ENCODE results near the gene DBR1.

Gene DBR1

DNA sequence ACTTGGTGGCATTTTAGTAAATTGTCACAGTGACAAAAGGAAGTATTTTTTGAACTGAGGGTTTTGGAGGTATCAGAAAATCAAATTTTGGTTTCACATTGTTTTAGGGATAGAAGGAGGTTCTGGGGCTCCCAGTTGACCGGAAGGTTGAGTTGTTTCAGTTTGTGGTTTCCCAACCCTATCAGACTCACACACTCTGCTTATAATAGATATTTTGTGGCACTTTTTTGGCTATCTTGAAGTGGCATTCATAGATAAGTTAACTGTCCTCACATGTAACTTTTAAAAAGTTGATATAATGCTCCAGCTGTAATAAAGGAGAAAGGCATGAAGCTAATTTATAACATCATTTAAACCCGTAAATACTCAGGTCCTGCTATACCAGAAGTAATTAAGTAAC is 25.1 kb upstream of the DBR1 start:
- no peak for ATAC-seq (replicated peaks)
- Mint-ChIP-seq H3K4me1 (peaks cover 20 to 37% of the 10 kb centered on the region in 2 donors), H3K9me3 (no peaks in the 10 kb centered on the region), H3K27me3 (no peaks in the 10 kb centered on the region), H3K4me3 (no peak overlapping the region), H3K27ac (no peak overlapping the region), H3K36me3 (peaks cover 9 to 22% of the 10 kb centered on the region in 2 donors)
- no peak for DNase-seq

DNA sequence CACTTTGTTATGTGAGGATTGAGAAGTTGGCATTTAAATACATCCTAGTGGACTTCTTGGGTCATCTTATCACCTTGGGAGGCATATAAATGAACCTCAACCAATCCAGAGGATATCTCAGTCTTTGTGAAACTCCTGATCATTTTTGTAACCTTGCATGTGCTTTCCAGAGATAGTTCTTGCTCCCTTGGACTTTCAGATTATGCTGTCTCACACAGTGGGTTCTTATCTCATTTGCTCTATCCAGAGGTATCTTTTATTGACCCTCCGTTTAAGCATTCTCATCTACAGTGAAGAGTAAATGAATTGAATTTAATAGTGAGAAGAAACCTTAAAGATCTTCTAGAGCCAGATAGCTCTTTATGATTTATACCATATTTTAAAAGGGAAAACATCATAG is 22.8 kb upstream of the DBR1 start:
- ATAC-seq (replicated peaks) (no peak), DNase-seq (no peak)
- Mint-ChIP-seq H3K27me3 (no peaks in the 10 kb centered on the region), H3K4me3 (no peak overlapping the region), H3K9me3 (no peaks in the 10 kb centered on the region), H3K36me3 (peaks cover 6 to 13% of the 10 kb centered on the region in 2 donors), H3K27ac (no peak overlapping the region), H3K4me1 (peaks cover 12 to 28% of the 10 kb centered on the region in 2 donors)

DNA sequence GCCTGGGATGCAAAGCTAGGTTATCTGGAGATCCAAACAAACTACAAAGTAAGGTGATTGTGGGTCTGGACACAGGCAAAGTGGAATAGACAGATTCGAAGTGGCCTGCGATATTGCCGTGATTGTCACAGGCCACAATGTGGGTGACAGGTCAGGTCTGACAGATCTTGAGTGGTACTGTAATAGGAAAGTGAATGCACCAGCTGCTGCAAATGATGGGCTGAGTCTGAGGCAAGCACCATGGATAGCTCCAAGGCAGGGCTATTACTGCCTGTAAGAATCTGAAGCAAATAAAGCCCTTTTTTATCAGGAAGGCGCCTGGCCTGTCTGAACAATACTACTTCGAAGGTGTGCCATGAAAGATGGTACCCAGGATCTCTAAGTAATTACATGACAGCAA is 22.3 kb upstream of the DBR1 start:
- ATAC-seq (replicated peaks) = no peak
- Mint-ChIP-seq H3K27me3 (no peaks in the 10 kb centered on the region), H3K27ac (no peak overlapping the region), H3K9me3 (no peaks in the 10 kb centered on the region), H3K4me3 (no peak overlapping the region), H3K36me3 (peaks cover 6 to 13% of the 10 kb centered on the region in 2 donors), H3K4me1 (peaks cover 12 to 31% of the 10 kb centered on the region in 2 donors)
- no peak for DNase-seq

DNA sequence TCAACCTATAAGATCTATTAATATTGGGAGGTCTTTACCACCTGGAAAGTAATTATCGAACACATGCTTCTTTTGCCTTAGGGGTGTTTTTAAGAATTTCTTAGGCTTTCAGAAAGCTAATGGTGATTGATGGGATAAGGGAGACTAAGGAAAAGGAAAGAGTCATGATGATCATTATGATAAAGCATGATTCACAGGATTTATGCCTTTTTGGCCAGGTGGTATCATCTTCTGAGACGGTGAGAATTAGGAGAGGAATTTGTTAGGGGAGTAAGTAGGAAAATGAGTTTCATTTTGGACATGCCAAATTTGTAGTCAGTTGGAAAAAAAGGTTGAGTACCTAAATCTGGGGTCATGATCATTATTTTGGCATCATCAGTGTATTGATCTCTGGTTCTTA is 21.3 kb upstream of the DBR1 start:
- DNase-seq (no peak), ATAC-seq (replicated peaks) (no peak)
- Mint-ChIP-seq H3K4me3 (no peak overlapping the region), H3K9me3 (no peaks in the 10 kb centered on the region), H3K4me1 (peaks cover 15 to 31% of the 10 kb centered on the region in 2 donors), H3K36me3 (peaks cover 9 to 19% of the 10 kb centered on the region in 2 donors), H3K27me3 (no peaks in the 10 kb centered on the region), H3K27ac (no peak overlapping the region)

DNA sequence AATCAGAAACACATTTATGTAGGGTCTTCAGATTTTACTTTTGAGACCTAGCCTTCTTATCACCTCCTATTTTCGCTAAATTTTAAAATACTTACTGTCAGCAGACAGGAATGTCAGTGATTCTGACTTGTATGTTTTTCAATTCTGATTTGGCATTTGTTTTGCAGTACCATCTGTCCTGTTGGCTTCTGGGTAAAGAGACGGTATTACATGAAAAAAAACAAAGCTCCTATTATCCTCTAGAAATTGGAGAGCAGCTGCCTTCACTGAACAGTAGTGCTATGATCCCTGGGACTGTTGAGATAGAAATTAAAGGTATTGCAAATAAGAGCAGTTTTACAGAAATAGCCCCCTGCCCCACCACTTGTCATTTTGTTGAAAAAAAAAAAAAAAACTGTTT is 20.8 kb upstream of the DBR1 start:
- no peak overlapping the region for H3K27ac Mint-ChIP-seq
- H3K27me3 Mint-ChIP-seq = no peaks in the 10 kb centered on the region
- ATAC-seq (replicated peaks) (no peak), DNase-seq (no peak)
- H3K4me1 Mint-ChIP-seq = peaks cover 18 to 33% of the 10 kb centered on the region in 2 donors
- H3K36me3 Mint-ChIP-seq = peaks cover 11 to 23% of the 10 kb centered on the region in 2 donors
- H3K9me3 Mint-ChIP-seq = no peaks in the 10 kb centered on the region
- H3K4me3 Mint-ChIP-seq = no peak overlapping the region

DNA sequence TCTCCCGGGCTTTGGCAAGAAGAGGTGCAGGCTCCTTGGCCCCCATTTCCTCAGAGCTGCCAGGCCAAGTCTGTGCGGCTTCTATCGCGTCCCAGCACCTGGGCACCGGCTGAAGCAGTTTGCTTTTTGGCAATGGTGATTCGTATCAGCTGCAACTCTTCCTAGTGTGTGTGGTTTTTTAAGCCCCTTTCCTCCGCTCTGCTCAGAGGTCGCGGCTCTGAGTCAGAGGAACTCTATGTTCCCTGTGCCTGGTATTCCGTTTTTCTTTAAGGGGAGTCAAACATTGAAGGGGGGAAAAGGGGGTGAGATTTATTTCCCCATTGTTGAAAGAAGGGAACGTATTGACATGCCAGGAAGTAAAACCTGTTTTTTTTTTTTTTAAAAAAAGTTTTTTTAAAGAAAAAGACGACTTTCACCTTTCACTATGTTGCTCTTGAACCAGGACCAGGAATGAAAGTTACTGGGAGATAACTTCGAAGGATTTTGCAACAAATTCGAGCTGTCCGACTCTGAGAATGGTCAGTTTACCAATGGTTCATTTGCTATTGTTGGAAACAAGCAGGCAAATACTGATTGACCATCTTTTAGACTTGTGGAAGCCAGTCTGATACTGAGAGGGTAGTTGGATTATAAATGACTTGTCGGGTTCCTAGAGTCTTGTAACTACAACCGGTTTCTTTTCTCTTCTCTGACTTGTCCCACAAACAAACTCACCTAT is 13.5 kb upstream of the DBR1 start:
- Mint-ChIP-seq H3K27ac (peak overlapping the region; percentile 100), H3K9me3 (no peaks in the 10 kb centered on the region), H3K36me3 (peaks cover 8 to 15% of the 10 kb centered on the region in 2 donors), H3K4me3 (peak overlapping the region; percentile 97 to 99), H3K27me3 (peaks cover 13 to 15% of the 10 kb centered on the region in 2 donors), H3K4me1 (peaks cover 22 to 37% of the 10 kb centered on the region in 2 donors)
- DNase-seq (no peak), ATAC-seq (replicated peaks) (peak in 1 of 2 donors; percentile 26)

DNA sequence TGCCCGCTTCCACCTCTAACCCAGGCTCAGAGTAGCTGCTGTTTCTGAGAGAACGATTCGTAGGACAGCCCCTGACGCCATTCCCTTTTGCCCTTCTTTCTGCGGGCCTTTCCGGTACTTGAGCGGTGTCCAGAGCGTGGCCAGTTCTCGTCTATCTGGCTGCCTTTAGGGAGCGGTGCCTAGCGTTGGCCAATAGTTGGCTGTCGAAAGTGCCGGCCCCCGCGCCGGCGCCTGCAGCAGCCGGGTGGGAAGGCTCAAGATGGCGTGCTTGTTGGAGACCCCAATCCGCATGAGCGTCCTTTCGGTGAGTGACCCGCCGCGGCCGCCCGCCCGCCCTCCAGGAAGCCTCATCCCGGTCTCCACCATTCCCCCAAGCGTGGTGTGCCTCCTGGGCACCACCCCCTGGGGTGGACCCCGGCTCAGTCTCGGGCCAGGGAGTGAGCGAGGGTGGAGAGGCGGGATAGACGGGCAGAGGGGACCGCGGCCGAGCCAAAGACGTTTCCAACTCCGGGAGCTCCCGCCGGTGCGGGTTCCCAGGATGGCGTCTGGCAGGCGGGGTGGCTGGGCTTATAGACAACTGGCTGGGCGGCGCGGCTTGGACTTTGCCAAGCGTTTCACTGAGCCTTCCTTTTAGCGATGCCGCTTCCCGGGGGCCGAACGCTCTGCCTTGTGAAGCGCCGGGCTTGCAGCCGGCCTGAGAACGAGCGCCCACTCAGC is 12.7 kb upstream of the DBR1 start, which contains the start of gene ARMC8:
Gene ARMC8 (plus strand): TSS at position 6 of the 717 bp plus-strand sequence. CDS start 254 bp downstream, at position 260.
- Mint-ChIP-seq H3K4me1 (peaks cover 22 to 35% of the 10 kb centered on the region in 2 donors), H3K4me3 (peak within 1 kb of the TSS; percentile 97 to 99), H3K36me3 (peaks cover 7 to 15% of the 10 kb centered on the region in 2 donors), H3K27me3 (peaks cover 13 to 18% of the 10 kb centered on the region in 2 donors), H3K9me3 (no peaks in the 10 kb centered on the region), H3K27ac (peak within 1 kb of the TSS; percentile 100)
- DNase-seq = peak; percentile 24
- ATAC-seq (replicated peaks) = peak; percentile 92 to 95

DNA sequence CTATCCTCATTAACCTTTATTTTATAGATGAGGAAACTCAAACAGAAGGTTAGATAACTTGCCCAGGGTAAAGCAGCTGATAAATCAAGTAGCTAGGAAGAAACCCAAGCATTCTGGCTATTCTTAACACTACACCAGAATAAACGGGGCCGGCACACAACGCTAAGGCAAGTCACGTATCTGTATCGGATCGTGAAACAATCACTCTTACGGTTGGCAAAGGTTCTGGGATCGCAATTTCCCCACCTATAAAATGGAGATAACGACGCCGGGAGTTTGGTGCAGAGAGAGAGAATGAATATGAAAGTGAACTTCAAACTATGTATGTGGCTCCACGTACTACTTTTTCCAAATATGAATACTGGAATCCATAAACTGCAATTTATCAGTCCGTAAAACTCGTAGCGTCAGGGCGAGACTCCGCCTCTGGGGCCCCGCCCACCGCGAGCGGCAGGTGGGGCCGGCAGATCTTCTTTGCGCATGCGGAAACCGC is 12.1 kb upstream of the DBR1 start:
- Mint-ChIP-seq H3K27ac (peak overlapping the region; percentile 100), H3K36me3 (peaks cover 7 to 15% of the 10 kb centered on the region in 2 donors), H3K4me3 (peak overlapping the region; percentile 97 to 99), H3K27me3 (peaks cover 13 to 18% of the 10 kb centered on the region in 2 donors), H3K4me1 (peaks cover 22 to 33% of the 10 kb centered on the region in 2 donors), H3K9me3 (no peaks in the 10 kb centered on the region)
- ATAC-seq (replicated peaks) (peak; percentile 63 to 66), DNase-seq (peak; percentile 79)

DNA sequence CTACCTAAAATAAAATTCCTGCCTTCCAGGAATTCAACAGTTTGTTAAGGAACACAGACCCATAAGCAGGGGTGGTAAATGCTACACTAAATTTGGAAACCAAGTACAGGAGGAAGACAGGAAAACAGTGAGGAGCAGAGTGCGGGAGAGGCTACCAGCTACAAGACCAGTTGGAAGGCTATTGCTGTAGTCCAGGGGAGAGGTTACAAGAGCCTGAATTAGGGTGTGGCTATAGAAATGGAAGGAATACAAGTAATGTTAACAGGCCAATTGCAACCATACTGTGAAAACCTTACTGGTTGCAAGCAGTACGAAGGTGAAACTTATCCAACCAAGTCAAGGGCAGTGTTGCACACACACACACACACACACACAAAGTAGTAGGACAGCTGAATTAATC is 11.5 kb upstream of the DBR1 start:
- Mint-ChIP-seq H3K27me3 (peaks cover 13 to 18% of the 10 kb centered on the region in 2 donors), H3K9me3 (no peaks in the 10 kb centered on the region), H3K4me3 (peak overlapping the region; percentile 1 to 97), H3K4me1 (peaks cover 18 to 27% of the 10 kb centered on the region in 2 donors), H3K36me3 (peaks cover 4 to 9% of the 10 kb centered on the region in 2 donors), H3K27ac (peak overlapping the region; percentile 79)
- ATAC-seq (replicated peaks) (no peak), DNase-seq (no peak)

DNA sequence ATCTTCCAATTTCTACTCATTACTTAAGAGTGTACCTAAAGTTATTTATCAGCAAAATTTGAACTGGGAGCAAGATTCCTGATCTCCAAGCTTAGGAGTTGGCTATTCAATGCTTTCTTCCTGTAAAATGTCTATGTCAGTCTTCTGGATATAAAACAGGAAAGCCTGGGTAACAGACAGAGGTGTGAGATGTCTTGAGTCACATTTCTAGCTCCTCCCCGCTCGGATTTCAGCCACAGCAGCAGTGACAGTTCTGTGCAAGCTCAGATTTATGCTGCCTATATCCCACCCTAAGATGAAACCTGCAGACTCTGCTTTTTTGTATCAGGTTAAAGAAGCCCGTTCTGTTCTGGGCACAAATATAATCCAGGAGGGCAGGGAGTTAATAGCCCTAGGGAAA is 10.3 kb upstream of the DBR1 start:
- H3K4me1 Mint-ChIP-seq = peaks cover 16 to 19% of the 10 kb centered on the region in 2 donors

DNA sequence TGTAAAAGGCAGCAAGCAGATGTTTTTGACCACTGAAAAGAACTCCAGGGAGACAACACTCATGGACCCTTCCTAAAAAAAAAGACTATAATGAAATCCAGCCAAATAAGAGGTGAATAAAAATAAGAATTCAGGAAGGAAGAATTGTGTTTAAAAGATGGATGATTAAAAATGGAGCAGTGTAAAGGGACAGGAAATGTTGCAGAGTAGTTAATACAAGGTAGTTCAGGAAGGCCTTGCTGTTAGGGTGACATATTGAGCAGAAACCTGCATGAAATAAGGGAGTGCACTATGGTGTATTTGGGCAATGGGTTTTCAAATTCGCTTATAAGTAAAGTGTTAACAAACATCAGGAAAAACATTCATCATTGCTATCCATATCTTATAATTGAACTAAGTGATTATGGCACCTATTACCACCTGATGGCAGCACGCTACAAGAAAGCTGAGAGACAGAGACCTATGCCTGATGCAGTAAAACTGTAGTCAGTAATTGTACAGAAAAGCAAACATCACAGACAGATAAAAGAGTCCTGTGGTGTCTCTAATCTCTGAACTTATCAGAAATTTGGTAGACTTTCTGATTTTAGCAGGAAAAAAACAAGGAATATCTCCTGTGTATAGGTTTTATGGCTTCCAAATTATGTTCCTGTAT is 5.8 kb upstream of the DBR1 start:
- Mint-ChIP-seq H3K9me3 (no peaks in the 10 kb centered on the region), H3K27me3 (peaks cover 11 to 25% of the 10 kb centered on the region in 2 donors), H3K27ac (no peak overlapping the region), H3K4me3 (no peak overlapping the region), H3K4me1 (peaks cover 0 to 2% of the 10 kb centered on the region in 2 donors), H3K36me3 (no peaks in the 10 kb centered on the region)
- ATAC-seq (replicated peaks) = peak; percentile 63 to 72
- no peak for DNase-seq

More for the DNA sequence above, 10.3 kb upstream of the DBR1 start:
- no peak for ATAC-seq (replicated peaks)
- Mint-ChIP-seq H3K27me3 (peaks cover 13 to 18% of the 10 kb centered on the region in 2 donors), H3K4me3 (no peak overlapping the region), H3K36me3 (peaks cover 1 to 4% of the 10 kb centered on the region in 2 donors), H3K27ac (no peak overlapping the region), H3K9me3 (no peaks in the 10 kb centered on the region)
- no peak for DNase-seq

DNA sequence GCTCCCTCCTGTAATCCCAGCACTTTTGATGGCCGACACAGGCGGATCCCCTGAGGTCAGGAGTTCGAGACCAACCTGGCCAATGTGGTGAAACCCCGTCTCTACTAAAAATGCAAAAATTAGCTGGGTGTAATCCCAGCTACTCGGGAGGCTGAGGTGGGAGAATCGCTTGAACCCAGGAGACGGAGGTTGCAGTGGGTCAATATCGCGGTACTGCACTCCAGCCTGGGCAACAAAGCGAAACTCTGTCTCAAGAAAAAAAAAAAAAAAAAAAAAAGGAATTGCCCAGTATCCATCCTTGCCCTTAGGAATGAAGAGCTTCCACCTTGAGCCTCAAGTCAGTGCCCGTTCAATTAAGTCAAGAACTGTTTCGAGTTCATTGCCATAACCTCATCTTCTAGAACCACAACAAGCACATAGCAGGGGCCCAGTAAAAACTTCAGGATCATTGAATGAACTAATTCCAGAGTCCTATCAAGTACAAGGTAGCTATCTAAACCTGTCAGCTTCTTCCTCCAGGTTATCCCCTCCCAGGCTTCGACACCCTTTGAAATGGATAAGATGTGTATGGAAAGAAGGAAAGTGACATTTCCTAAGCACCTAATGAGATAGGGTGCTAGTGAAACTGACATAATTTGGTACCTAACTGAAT is 826 bp downstream of the DBR1 start:
- peak overlapping the region; percentile 93 to 98 for H3K4me3 Mint-ChIP-seq
- DNase-seq (no peak), ATAC-seq (replicated peaks) (peak; percentile 3)
- peaks cover 8 to 17% of the 10 kb centered on the region in 2 donors for H3K4me1 Mint-ChIP-seq
- H3K9me3 Mint-ChIP-seq = no peaks in the 10 kb centered on the region
- H3K27me3 Mint-ChIP-seq = peaks cover 0 to 7% of the 10 kb centered on the region in 2 donors
- peaks cover 4 to 17% of the 10 kb centered on the region in 2 donors for H3K36me3 Mint-ChIP-seq
- H3K27ac Mint-ChIP-seq = peak overlapping the region; percentile 96

DNA sequence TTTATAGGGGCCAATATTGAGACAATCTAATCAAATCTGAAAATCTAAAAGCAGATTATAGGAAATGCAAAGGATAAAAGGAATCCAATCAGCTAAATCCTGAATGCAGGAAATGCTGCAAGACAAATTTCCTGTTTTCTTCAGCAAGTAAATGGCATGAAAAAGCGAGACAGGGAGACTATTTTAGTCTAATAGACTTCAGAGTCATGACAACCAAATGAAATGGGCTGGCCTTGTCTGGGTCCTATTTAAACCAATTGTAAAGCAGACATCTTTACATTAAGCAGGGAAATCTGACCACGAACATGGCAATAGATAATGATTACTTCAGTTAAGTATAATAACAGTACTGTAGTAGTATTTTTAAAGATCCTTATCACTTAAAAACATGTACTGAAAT is 2.1 kb downstream of the DBR1 start:
- no peak overlapping the region for H3K27ac Mint-ChIP-seq
- peaks cover 8 to 17% of the 10 kb centered on the region in 2 donors for H3K4me1 Mint-ChIP-seq
- H3K36me3 Mint-ChIP-seq = peaks cover 8 to 22% of the 10 kb centered on the region in 2 donors
- ATAC-seq (replicated peaks) (no peak), DNase-seq (no peak)
- no peak overlapping the region for H3K4me3 Mint-ChIP-seq
- H3K9me3 Mint-ChIP-seq = no peaks in the 10 kb centered on the region
- H3K27me3 Mint-ChIP-seq = no peaks in the 10 kb centered on the region

DNA sequence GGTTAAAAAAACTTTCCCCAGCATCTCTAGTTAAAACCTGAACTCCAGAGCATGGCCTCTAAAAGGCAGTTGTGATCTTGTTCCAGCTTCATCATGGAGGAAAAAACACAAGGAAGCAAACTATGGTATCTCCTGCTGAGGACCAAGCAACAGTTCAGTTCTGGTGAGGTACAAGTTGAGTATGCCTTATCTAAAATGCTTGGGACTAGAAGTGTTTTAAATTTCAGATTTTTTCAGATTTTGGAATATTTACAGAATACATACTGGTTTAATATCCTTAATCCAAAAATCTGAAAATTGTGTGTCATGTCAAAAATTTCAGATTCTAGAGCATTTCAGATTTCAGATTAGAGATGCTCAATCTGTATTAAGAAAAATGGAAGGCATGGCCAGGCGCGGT is 9.7 kb downstream of the DBR1 start:
- H3K27me3 Mint-ChIP-seq = no peaks in the 10 kb centered on the region
- no peak overlapping the region for H3K27ac Mint-ChIP-seq
- ATAC-seq (replicated peaks) (no peak), DNase-seq (no peak)
- H3K36me3 Mint-ChIP-seq = peaks cover 37 to 58% of the 10 kb centered on the region in 2 donors
- H3K4me1 Mint-ChIP-seq = peaks cover 3 to 13% of the 10 kb centered on the region in 2 donors
- H3K9me3 Mint-ChIP-seq = no peaks in the 10 kb centered on the region
- H3K4me3 Mint-ChIP-seq = no peak overlapping the region
